Endothelial cell of umbilical vein (primary cell): Measurements from ENCODE around the gene SERINC2. TPM values are rescaled to one million over a fixed set of nuclear protein-coding genes. Genes with fewer than 3 reads are reported as not detected.

Source experiments
- BruUV-seq: library from RNA; stranded (reverse); fragments of 400-500 nt; replicated peaks from 2 replicates; lab custom pipeline; 2021; lab: Mats Ljungman, UMichigan
- CTCF ChIA-PET: fragments of 300-600, 350-600 bp; sonication (Branson Sonifier 250); formaldehyde crosslinking; loops from one replicate; lab custom pipeline; 2021; ENCODE audit warnings: antibody characterized with exemption, inconsistent platforms; lab: Charles Lee
- POLR2A ChIA-PET: fragments of 300-600, 350-600 bp; sonication (Branson Sonifier 250); formaldehyde crosslinking; loops from one replicate; lab custom pipeline; 2021; ENCODE audit warnings: antibody characterized with exemption, inconsistent platforms; lab: Charles Lee
- DNase-seq: peaks from one replicate; pipeline ENCODE4 v3.0.0-alpha.2; 2011; ENCODE audit warnings: low read depth, low spot score
- FAIRE-seq: peaks from 2 replicates; lab custom pipeline; 2011; peaks lifted over from hg19 to GRCh38; lab: Jason Lieb, UNC
- H2AFZ ChIP-seq: 2 replicates; pipeline ENCODE4 v1.6.0; 2012; ENCODE audit warnings: low read depth, low read length, control low read depth, inconsistent platforms
- H3K27ac ChIP-seq: 2 replicates; pipeline ENCODE4 v1.5.1; 2011; ENCODE audit warnings: low read depth, mild to moderate bottlenecking, control low read depth, low read length, moderate library complexity; ENCODE audit not compliant: insufficient read depth
- H3K27me3 ChIP-seq, 2 experiments: 2 replicates each; pipeline versions ENCODE4 v1.6.0 to v1.6.1; 2011; ENCODE audit warnings: low read length in 2 of 2, mixed read lengths in 1 of 2; ENCODE audit not compliant: control insufficient read depth in 2 of 2, insufficient read depth in 2 of 2
- H3K36me3 ChIP-seq, 2 experiments: 2 replicates in 1 of 2; 3 replicates in 1 of 2; pipeline ENCODE4 v1.5.1; 2011; ENCODE audit warnings: low read length in 2 of 2, mild to moderate bottlenecking in 1 of 2, moderate library complexity in 1 of 2; ENCODE audit not compliant: control insufficient read depth in 2 of 2, insufficient read depth in 2 of 2; ENCODE audit errors: extremely low read depth in 1 of 2
- H3K4me1 ChIP-seq: 3 replicates; pipeline ENCODE4 v1.5.1; 2011; ENCODE audit warnings: mild to moderate bottlenecking, low read length; ENCODE audit not compliant: control insufficient read depth, insufficient read depth; ENCODE audit errors: extremely low read depth
- H3K4me2 ChIP-seq: 2 replicates; pipeline ENCODE4 v1.6.1; 2011; ENCODE audit warnings: low read length, control low read depth, mixed read lengths; ENCODE audit not compliant: insufficient read depth
- H3K4me3 ChIP-seq, 3 experiments: fragments of 200-600 bp in 1 of 3; sonication (generic), shearing (Covaris generic) in 1 of 3; replicated peaks in 1 of 3; 2 replicates each; pipeline ENCODE4 v1.5.1; 2011 to 2016; ENCODE audit warnings: control low read depth in 3 of 3, low read length in 3 of 3, mild to moderate bottlenecking in 2 of 3, inconsistent platforms in 1 of 3, low read depth in 1 of 3, moderate library complexity in 1 of 3; ENCODE audit not compliant: insufficient read depth in 1 of 3
- H3K79me2 ChIP-seq: 2 replicates; pipeline ENCODE4 v1.6.0; 2012; ENCODE audit warnings: low read length, inconsistent platforms; ENCODE audit not compliant: control insufficient read depth, insufficient read depth
- H3K9ac ChIP-seq: replicated peaks from 2 replicates; pipeline ENCODE3; 2011; ENCODE audit warnings: low read length, control low read depth; ENCODE audit not compliant: insufficient read depth; ENCODE audit errors: extremely low read depth
- H3K9me1 ChIP-seq: replicated peaks from 3 replicates; pipeline ENCODE4 v1.6.0; 2011; ENCODE audit warnings: mild to moderate bottlenecking, low read length; ENCODE audit not compliant: control insufficient read depth, insufficient read depth; ENCODE audit errors: extremely low read depth
- H3K9me3 ChIP-seq: replicated peaks from 2 replicates; pipeline ENCODE4 v1.5.1; 2012; ENCODE audit warnings: low read length, inconsistent platforms; ENCODE audit not compliant: control insufficient read depth, insufficient read depth
- H4K20me1 ChIP-seq: replicated peaks from 2 replicates; pipeline ENCODE3; 2011; ENCODE audit warnings: mild to moderate bottlenecking, low read length; ENCODE audit not compliant: control insufficient read depth, insufficient read depth; ENCODE audit errors: extremely low read depth
- EZH2 ChIP-seq: IDR thresholded peaks from 2 replicates; pipeline ENCODE4 v1.6.1; 2012; ENCODE audit warnings: borderline replicate concordance, low read depth, mild to moderate bottlenecking, moderate library complexity, low read length, inconsistent platforms; ENCODE audit not compliant: severe bottlenecking
- FOS ChIP-seq: IDR thresholded peaks from 2 replicates; pipeline ENCODE4 v1.6.1; 2011; ENCODE audit warnings: mild to moderate bottlenecking, low read length, moderate library complexity, borderline replicate concordance; ENCODE audit not compliant: insufficient read depth
- GATA2 ChIP-seq: IDR thresholded peaks from 2 replicates; pipeline ENCODE4 v1.7.0; 2011; ENCODE audit warnings: low read depth, mild to moderate bottlenecking, moderate library complexity, mixed read lengths, low read length; ENCODE audit not compliant: insufficient read length, insufficient read depth
- JUN ChIP-seq: IDR thresholded peaks from 2 replicates; pipeline ENCODE4 v1.6.1; 2011; ENCODE audit warnings: borderline replicate concordance, low read depth; ENCODE audit not compliant: insufficient read length, insufficient read depth
- MYC ChIP-seq: IDR thresholded peaks from one replicate; pipeline ENCODE4 v1.6.1; 2011; ENCODE audit warnings: mild to moderate bottlenecking, low read depth, low read length
- POLR2A ChIP-seq: IDR thresholded peaks from 2 replicates; pipeline ENCODE4 v1.6.1; 2012; ENCODE audit warnings: low read depth, mild to moderate bottlenecking, control low read depth, low read length
- POLR2AphosphoS5 ChIP-seq: IDR thresholded peaks from 2 replicates; pipeline ENCODE4 v1.6.1; 2012; ENCODE audit warnings: low read depth, mild to moderate bottlenecking, control low read depth, low read length, moderate library complexity; ENCODE audit not compliant: insufficient read depth
- dilution Hi-C: fragments of 300-500 bp; cut with MboI; formaldehyde crosslinking; loops from one replicate; pipeline ENCODE4 v1.15.0; 2019; ENCODE audit warnings: low sequenced_read_pairs; ENCODE audit not compliant: extremely low pct_ligation_motif_present
- intact Hi-C: fragments of 100-400 bp; cut with micrococcal nuclease; formaldehyde crosslinking; loops from one replicate; pipeline ENCODE4 v1.10.0; 2022
- polyA plus RNA-seq, 4 experiments: library from polyadenylated mRNA; depleted of rRNA in 3 of 4; stranded (reverse) in 3 of 4; unstranded in 1 of 4; fragments of >200 nt; gene quantifications; 2 replicates each; pipeline versions ENCODE4 v1.2.1 to v1.2.3, GENCODE V29; 2011 to 2012; ENCODE audit warnings: missing spikeins in 1 of 4
- total RNA-seq: library from RNA; stranded (reverse); gene quantifications from 2 replicates; pipeline ENCODE4 v1.2.3, GENCODE V29; 2021
- TF ChIP-seq, protein P1 (sequence below), 2 donors: IDR thresholded peaks; 1 replicate in 1 of 2; 2 replicates in 1 of 2; pipeline ENCODE4 v1.5.1; 2011; ENCODE audit warnings: low read length in 2 of 2, mild to moderate bottlenecking in 2 of 2, moderate library complexity in 2 of 2, control low read depth in 1 of 2, inconsistent platforms in 1 of 2, low read depth in 1 of 2; ENCODE audit not compliant: insufficient read depth in 1 of 2; ENCODE audit errors: extremely low read depth in 1 of 2
- TF ChIP-seq, protein P2 (sequence below): IDR thresholded peaks from 2 replicates; pipeline ENCODE4 v1.6.1; 2011; ENCODE audit not compliant: insufficient read depth, insufficient read length

The SERINC2 gene
- total and polyA plus RNA-seq, 2 donors (not counting 3 experiments of a cell fraction or from before 2014, with no cell fraction given): 19.4 to 34.6 TPM

DNA sequence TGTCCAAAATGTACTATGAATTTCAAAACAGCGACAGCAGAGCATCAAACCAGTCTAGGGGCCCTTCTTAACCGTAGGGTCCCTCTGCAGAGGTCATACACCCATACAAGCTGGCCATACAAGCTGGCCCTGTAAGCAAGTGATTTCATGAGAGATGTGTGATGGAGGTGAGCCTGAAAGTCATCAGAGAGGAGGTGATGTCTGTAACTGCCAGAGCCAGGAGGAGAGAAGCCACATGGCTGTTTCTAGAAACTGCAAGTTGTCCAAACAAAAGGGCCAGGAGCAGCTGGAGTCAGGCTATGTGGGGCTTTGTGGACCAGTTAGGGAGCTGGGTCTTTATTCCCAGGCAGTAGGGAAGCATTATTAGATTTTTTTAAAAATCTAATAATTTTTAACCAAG is 14.8 kb upstream of the SERINC2 start:
- ChIA-PET POLR2A (no interaction called here), CTCF (interaction anchor here (0.7 to 13.9 kb wide), 3 partner anchors 12 to 150 kb away, joined by 3 to 236 read pairs (median 36); partner anchors contain the start of gene SERINC2)
- no TSS peak for BruUV-seq
- dilution Hi-C loops (no loop called here), intact Hi-C loops (loop anchor here (10.0 kb wide), 3 partner anchors 213 to 387 kb away; partner anchors contain the start of gene HCRTR1)
- no peak for DNase-seq
- Histone ChIP-seq H3K27ac (no peak overlapping the region), H3K4me1 (peaks cover 5% of the 10 kb centered on the region), H3K79me2 (no peaks in the 10 kb centered on the region), H3K27me3 (no peaks in the 10 kb centered on the region), H3K9ac (no peak overlapping the region), H3K9me3 (no peaks in the 10 kb centered on the region), H2AFZ (no peak overlapping the region), H3K36me3 (no peaks in the 10 kb centered on the region), H3K4me3 (no peak overlapping the region), H3K9me1 (no peaks in the 10 kb centered on the region), H4K20me1 (no peaks in the 10 kb centered on the region), H3K4me2 (no peak overlapping the region)
- no peak for TF ChIP-seq FOS
- TF ChIP-seq JUN: no peak
- TF ChIP-seq EZH2: no peak
- no peak for TF ChIP-seq GATA2
- TF ChIP-seq, protein P1, sequence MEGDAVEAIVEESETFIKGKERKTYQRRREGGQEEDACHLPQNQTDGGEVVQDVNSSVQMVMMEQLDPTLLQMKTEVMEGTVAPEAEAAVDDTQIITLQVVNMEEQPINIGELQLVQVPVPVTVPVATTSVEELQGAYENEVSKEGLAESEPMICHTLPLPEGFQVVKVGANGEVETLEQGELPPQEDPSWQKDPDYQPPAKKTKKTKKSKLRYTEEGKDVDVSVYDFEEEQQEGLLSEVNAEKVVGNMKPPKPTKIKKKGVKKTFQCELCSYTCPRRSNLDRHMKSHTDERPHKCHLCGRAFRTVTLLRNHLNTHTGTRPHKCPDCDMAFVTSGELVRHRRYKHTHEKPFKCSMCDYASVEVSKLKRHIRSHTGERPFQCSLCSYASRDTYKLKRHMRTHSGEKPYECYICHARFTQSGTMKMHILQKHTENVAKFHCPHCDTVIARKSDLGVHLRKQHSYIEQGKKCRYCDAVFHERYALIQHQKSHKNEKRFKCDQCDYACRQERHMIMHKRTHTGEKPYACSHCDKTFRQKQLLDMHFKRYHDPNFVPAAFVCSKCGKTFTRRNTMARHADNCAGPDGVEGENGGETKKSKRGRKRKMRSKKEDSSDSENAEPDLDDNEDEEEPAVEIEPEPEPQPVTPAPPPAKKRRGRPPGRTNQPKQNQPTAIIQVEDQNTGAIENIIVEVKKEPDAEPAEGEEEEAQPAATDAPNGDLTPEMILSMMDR (IDR thresholded peaks at IDR 0.05; ENCODE audit: extremely low read depth in 1 of 2, insufficient read depth in 1 of 2, low read depth in 1 of 2, low read length in 2 of 2): no peak
- no peak for TF ChIP-seq MYC
- TF ChIP-seq, protein P2, sequence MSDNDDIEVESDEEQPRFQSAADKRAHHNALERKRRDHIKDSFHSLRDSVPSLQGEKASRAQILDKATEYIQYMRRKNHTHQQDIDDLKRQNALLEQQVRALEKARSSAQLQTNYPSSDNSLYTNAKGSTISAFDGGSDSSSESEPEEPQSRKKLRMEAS: no peak
- TF ChIP-seq POLR2AphosphoS5: no peak
- no peak for TF ChIP-seq POLR2A
- no peak for FAIRE-seq
